ENCODE data around the gene HDAC7.
A peak's percentile ranks its signal among the peaks of the same experiment; 100 is the strongest.

- TF ChIP-seq CEBPB (IDR thresholded peaks at IDR 0.05), result no peak
- no peak for TF ChIP-seq REST (IDR thresholded peaks at IDR 0.05; ENCODE audit: low read depth)
- TF ChIP-seq TCF12 (IDR thresholded peaks at IDR 0.05; ENCODE audit: low read depth), result 0 out of 2 replicates have a peak, but pooled peaks have one; percentile 11
- TF ChIP-seq TAF1 (IDR thresholded peaks at IDR 0.05; ENCODE audit: low read depth), result 0 out of 2 replicates have a peak, but pooled peaks have one; percentile 12
- TF ChIP-seq YY1 (IDR thresholded peaks at IDR 0.05; ENCODE audit: low read depth), result no peak
- TF ChIP-seq EP300 (IDR thresholded peaks at IDR 0.05; ENCODE audit: borderline replicate concordance), result no peak
- TF ChIP-seq FOXM1 (IDR thresholded peaks at IDR 0.05; ENCODE audit: borderline replicate concordance, low read depth), result no peak
- no peak for TF ChIP-seq EGR1 (IDR thresholded peaks at IDR 0.05)
- TF ChIP-seq MAX (IDR thresholded peaks at IDR 0.05), result no peak
- TF ChIP-seq ZBTB7A (IDR thresholded peaks at IDR 0.05; ENCODE audit: low read depth), result no peak
- TF ChIP-seq RAD21 (IDR thresholded peaks at IDR 0.05; ENCODE audit: low read depth), result no peak
- TF ChIP-seq TEAD4 (IDR thresholded peaks at IDR 0.05), result no peak
Observed at GRCh38 chr12:47816403-47817271, 3.1 kb downstream of the HDAC7 start.
